CD14-positive monocyte (primary cell): ENCODE results near the gene CTDSPL. TPM values are rescaled to one million over a fixed set of nuclear protein-coding genes. Genes with fewer than 3 reads are reported as not detected.

Source experiments
- DNase-seq, 3 donors: peaks; one replicate each; pipeline ENCODE4 v3.0.0-alpha.2; 2011 to 2022
- H2AFZ ChIP-seq: 2 replicates; pipeline ENCODE4 v1.6.0; 2012; ENCODE audit warnings: mild to moderate bottlenecking, low read depth, low read length, inconsistent platforms; ENCODE audit not compliant: insufficient read depth, poor library complexity, severe bottlenecking
- H3K27ac ChIP-seq, 2 donors: 1 replicate in 1 of 2; 2 replicates in 1 of 2; pipeline ENCODE4 v1.5.1; 2012 to 2013; ENCODE audit warnings: low read length in 2 of 2, control low read depth in 1 of 2, inconsistent platforms in 1 of 2, low read depth in 1 of 2, mild to moderate bottlenecking in 1 of 2
- H3K27me3 ChIP-seq, 2 donors: one replicate each; pipeline versions ENCODE4 v1.6.0 to v1.6.1; 2011 to 2013; ENCODE audit warnings: low read length in 2 of 2; ENCODE audit not compliant: control insufficient read depth in 2 of 2, insufficient read depth in 2 of 2
- H3K36me3 ChIP-seq, 2 donors: replicated peaks in 1 of 2; 1 replicate in 1 of 2; 2 replicates in 1 of 2; pipeline versions ENCODE4 v1.5.1 to v1.6.1; 2012 to 2013; ENCODE audit warnings: low read length in 2 of 2, control low read depth in 1 of 2, inconsistent platforms in 1 of 2, mild to moderate bottlenecking in 1 of 2; ENCODE audit not compliant: insufficient read depth in 2 of 2, control insufficient read depth in 1 of 2
- H3K4me1 ChIP-seq, 2 donors: 1 replicate in 1 of 2; 2 replicates in 1 of 2; pipeline versions ENCODE4 v1.5.1 to v1.6.1; 2012 to 2013; ENCODE audit warnings: low read length in 2 of 2, control low read depth in 1 of 2, inconsistent platforms in 1 of 2, mild to moderate bottlenecking in 1 of 2, moderate library complexity in 1 of 2; ENCODE audit not compliant: insufficient read depth in 2 of 2, control insufficient read depth in 1 of 2
- H3K4me2 ChIP-seq: replicated peaks from 2 replicates; pipeline ENCODE3; 2012; ENCODE audit warnings: low read length, moderate library complexity, mild to moderate bottlenecking; ENCODE audit not compliant: poor library complexity, severe bottlenecking; ENCODE audit errors: extremely low read depth
- H3K4me3 ChIP-seq, 3 experiments: fragments of 200-600 bp in 1 of 3; sonication (generic) in 1 of 3; replicated peaks in 1 of 3; 1 replicate in 2 of 3; 2 replicates in 1 of 3; pipeline ENCODE4 v1.5.1; 2011 to 2013; ENCODE audit warnings: low read length in 3 of 3, mild to moderate bottlenecking in 3 of 3, control low read depth in 2 of 3, low read depth in 2 of 3, inconsistent platforms in 1 of 3, moderate library complexity in 1 of 3
- H3K79me2 ChIP-seq: 2 replicates; pipeline ENCODE4 v1.6.0; 2012; ENCODE audit warnings: mild to moderate bottlenecking, control low read depth, inconsistent platforms, low read length, moderate library complexity; ENCODE audit not compliant: insufficient read depth
- H3K9ac ChIP-seq: 2 replicates; pipeline ENCODE4 v1.6.0; 2017; ENCODE audit warnings: low read length, mild to moderate bottlenecking; ENCODE audit not compliant: insufficient read depth, poor library complexity, severe bottlenecking
- H3K9me3 ChIP-seq, 2 donors: replicated peaks in 1 of 2; 1 replicate in 1 of 2; 2 replicates in 1 of 2; pipeline versions ENCODE4 v1.5.1 to v1.6.1; 2012 to 2013; ENCODE audit warnings: low read length in 2 of 2, control low read depth in 1 of 2; ENCODE audit not compliant: control insufficient read depth in 1 of 2, insufficient read depth in 1 of 2
- H4K20me1 ChIP-seq: 2 replicates; pipeline ENCODE4 v1.6.0; 2012; ENCODE audit warnings: mild to moderate bottlenecking, low read length, control low read depth, moderate library complexity; ENCODE audit not compliant: insufficient read depth
- H3K27ac Mint-ChIP-seq, 7 donors: one replicate each; pipeline ENCODE4 v1.8.0; 2020; ENCODE audit warnings: mild to moderate bottlenecking in 7 of 7, mixed read lengths in 7 of 7, moderate library complexity in 6 of 7, inconsistent platforms in 2 of 7
- H3K27me3 Mint-ChIP-seq, 3 donors: one replicate each; pipeline ENCODE4 v1.8.0; 2021 to 2022; ENCODE audit warnings: low read depth in 3 of 3, mild to moderate bottlenecking in 3 of 3, mixed read lengths in 3 of 3, moderate library complexity in 3 of 3, inconsistent platforms in 1 of 3
- H3K36me3 Mint-ChIP-seq, 2 donors: one replicate each; pipeline ENCODE4 v1.8.0; 2020; ENCODE audit warnings: mixed read lengths in 2 of 2, inconsistent platforms in 1 of 2, mild to moderate bottlenecking in 1 of 2
- H3K4me1 Mint-ChIP-seq: one replicate; pipeline ENCODE4 v1.8.0; 2020; ENCODE audit warnings: mild to moderate bottlenecking, mixed read lengths
- H3K4me3 Mint-ChIP-seq, 2 donors: one replicate each; pipeline ENCODE4 v1.8.0; 2020; ENCODE audit warnings: mild to moderate bottlenecking in 2 of 2, mixed read lengths in 2 of 2, moderate library complexity in 1 of 2
- H3K9me3 Mint-ChIP-seq, 7 donors: one replicate each; pipeline ENCODE4 v1.8.0; 2020 to 2022; ENCODE audit warnings: mixed read lengths in 7 of 7, mild to moderate bottlenecking in 6 of 7, moderate library complexity in 6 of 7, inconsistent platforms in 2 of 7
- WGBS: methylation state at CpG from one replicate; pipeline ENCODE4 v1.1.5; 2013; ENCODE audit warnings: missing lambda C conversion rate; ENCODE audit not compliant: insufficient coverage; 5-methylcytosine and 5-hydroxymethylcytosine counted together
- intact Hi-C, 2 donors: fragments of 100-400 bp; cut with micrococcal nuclease; formaldehyde crosslinking; loops; one replicate each; pipeline versions ENCODE4 v1.15.0 to v1.15.1; 2023
- polyA plus RNA-seq, 3 donors: library from polyadenylated mRNA; depleted of rRNA in 1 of 3; unstranded in 2 of 3; stranded (reverse) in 1 of 3; fragments of 300-500 nt in 2 of 3; fragments of >200 nt in 1 of 3; fragmentation: Illumina TruSeq in 2 of 3; gene quantifications; 1 replicate in 2 of 3; 2 replicates in 1 of 3; pipeline ENCODE4 v1.2.3, GENCODE V29; 2012 to 2021
- TF ChIP-seq, protein P1 (sequence below): fragments of 200-600 bp; IDR thresholded peaks from one replicate; pipeline ENCODE4 v1.8.0; 2022; ENCODE audit warnings: antibody characterized with exemption, mild to moderate bottlenecking

Gene CTDSPL
- polyA plus RNA-seq, 3 donors: 0.15 to 0.69 (median 0.33) TPM

DNA sequence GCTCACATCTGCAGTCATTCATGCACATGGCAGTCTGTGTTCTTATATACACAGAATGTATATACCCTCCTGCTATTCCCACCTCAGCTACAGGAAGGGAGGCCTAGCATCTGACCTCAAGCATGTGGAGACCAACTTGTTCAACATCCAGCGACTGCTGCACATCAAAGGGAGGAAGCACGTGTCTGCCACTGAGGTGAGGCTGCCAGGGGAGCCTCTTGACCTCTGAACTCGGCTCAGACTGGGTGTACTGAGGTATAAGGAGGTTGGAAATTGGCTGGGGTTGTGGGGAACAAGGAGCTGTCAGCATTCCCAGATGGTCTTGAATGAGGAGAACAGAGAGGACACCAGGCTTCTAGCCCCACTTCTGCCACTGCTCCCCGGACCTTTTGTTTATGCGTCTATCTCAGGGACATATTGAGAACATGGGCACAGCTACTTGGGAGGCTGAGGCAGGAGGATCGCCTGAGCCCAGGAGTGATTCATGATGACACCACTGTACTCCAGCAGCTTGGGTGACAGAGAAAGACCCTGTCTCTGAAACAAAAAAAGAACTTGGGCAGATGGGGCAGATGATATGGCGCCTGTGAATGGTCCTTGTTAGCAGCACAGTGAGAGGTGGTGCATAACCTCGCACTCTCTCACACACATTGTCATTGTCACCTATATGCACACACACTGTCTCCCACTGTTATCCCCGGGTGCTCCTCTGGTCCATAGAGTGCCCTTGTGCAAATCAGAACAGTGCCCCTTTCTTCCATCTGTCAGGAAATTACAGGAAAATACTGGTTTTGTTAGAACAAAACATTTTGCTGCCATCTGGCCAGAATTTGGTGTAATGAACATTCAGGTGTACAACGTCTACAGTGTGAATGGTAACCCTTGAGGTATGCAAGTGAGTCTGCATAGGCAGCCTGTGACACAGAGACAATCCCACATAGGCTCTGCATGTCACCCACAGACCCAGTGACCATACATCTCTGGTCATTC lies 134.3 kb downstream of the CTDSPL start:
- Histone ChIP-seq H3K27me3 (no peaks in the 10 kb centered on the region), H4K20me1 (no peaks in the 10 kb centered on the region), H3K4me3 (no peak overlapping the region), H3K27ac (peak overlapping the region in 1 of 2 donors; percentile 63), H2AFZ (no peak overlapping the region), H3K4me2 (no peak overlapping the region), H3K36me3 (peaks cover 12 to 28% of the 10 kb centered on the region in 2 donors), H3K9me3 (no peaks in the 10 kb centered on the region), H3K79me2 (peaks cover 39% of the 10 kb centered on the region), H3K9ac (no peak overlapping the region), H3K4me1 (peaks cover 53 to 65% of the 10 kb centered on the region in 2 donors)
- Mint-ChIP-seq H3K4me3 (no peak overlapping the region), H3K27me3 (peaks cover 0 to 3% (median 2%) of the 10 kb centered on the region in 3 donors), H3K36me3 (peaks cover 28 to 37% of the 10 kb centered on the region in 2 donors), H3K4me1 (peaks cover 56% of the 10 kb centered on the region), H3K9me3 (no peaks in the 10 kb centered on the region), H3K27ac (peak overlapping the region in 6 of 7 donors; percentile 73 to 96 (median 81))
- no peak for DNase-seq
- 92% methylated on average over 4 of the region's 10 CpGs for WGBS
- TF ChIP-seq, protein P1, sequence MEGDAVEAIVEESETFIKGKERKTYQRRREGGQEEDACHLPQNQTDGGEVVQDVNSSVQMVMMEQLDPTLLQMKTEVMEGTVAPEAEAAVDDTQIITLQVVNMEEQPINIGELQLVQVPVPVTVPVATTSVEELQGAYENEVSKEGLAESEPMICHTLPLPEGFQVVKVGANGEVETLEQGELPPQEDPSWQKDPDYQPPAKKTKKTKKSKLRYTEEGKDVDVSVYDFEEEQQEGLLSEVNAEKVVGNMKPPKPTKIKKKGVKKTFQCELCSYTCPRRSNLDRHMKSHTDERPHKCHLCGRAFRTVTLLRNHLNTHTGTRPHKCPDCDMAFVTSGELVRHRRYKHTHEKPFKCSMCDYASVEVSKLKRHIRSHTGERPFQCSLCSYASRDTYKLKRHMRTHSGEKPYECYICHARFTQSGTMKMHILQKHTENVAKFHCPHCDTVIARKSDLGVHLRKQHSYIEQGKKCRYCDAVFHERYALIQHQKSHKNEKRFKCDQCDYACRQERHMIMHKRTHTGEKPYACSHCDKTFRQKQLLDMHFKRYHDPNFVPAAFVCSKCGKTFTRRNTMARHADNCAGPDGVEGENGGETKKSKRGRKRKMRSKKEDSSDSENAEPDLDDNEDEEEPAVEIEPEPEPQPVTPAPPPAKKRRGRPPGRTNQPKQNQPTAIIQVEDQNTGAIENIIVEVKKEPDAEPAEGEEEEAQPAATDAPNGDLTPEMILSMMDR: no peak
- intact Hi-C loops: no loop called here

DNA sequence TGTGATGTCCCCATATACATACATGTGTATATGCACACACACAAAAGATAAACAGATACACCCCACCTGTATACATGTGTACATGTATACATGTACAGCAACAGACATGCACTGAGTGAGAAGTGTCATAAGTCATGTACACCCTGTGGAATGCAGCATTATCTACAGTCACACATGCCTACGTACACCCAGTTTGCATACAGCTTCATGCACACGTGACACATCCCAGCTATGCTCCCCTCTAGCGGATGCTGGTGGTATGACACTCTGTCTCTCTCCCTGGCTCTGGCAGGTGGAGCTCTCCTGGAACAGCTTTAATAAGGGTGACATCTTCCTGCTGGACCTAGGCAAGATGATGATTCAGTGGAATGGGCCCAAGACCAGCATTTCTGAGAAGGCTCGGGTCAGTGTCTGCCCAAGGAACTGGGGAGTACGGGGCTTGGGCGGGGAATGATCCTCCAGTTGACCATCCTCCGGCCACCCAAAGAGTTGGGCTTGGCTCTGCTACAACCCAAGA lies 135.2 kb downstream of the CTDSPL start:
- peaks cover 56% of the 10 kb centered on the region for H3K4me1 Mint-ChIP-seq
- Histone ChIP-seq H3K36me3 (peaks cover 21 to 37% of the 10 kb centered on the region in 2 donors), H4K20me1 (no peaks in the 10 kb centered on the region), H3K79me2 (peaks cover 39% of the 10 kb centered on the region), H3K27me3 (no peaks in the 10 kb centered on the region), H3K4me2 (no peak overlapping the region), H3K9me3 (no peaks in the 10 kb centered on the region), H2AFZ (no peak overlapping the region), H3K4me3 (no peak overlapping the region), H3K4me1 (peaks cover 53 to 65% of the 10 kb centered on the region in 2 donors), H3K27ac (peak overlapping the region; percentile 8 to 63), H3K9ac (no peak overlapping the region)
- H3K27ac Mint-ChIP-seq: peak overlapping the region; percentile 79 to 96 (median 83)
- no peak overlapping the region for H3K4me3 Mint-ChIP-seq
- peak; percentile 81 to 90 (median 82) for DNase-seq
- TF ChIP-seq, protein P1: peak; percentile 97
- no peaks in the 10 kb centered on the region for H3K9me3 Mint-ChIP-seq
- intact Hi-C loops: no loop called here
- peaks cover 30 to 46% of the 10 kb centered on the region in 2 donors for H3K36me3 Mint-ChIP-seq
- H3K27me3 Mint-ChIP-seq: peaks cover 0 to 4% (median 2%) of the 10 kb centered on the region in 3 donors
- WGBS: 54% methylated on average over 7 of the region's 7 CpGs
